Motor neuron (in vitro differentiated cells): ENCODE measurements around the gene GRIK4. TPM values are rescaled to one million over a fixed set of nuclear protein-coding genes. Genes with fewer than 3 reads are reported as not detected.

ENCODE experiments used
- ATAC-seq, 8 experiments: fragments of 200-7000 bp; cut with Tn5 transposase; replicated peaks in 6 of 8; 2 replicates each; pipeline ENCODE4 v1.8.0; 2021; ENCODE audit warnings: mild to moderate bottlenecking in 8 of 8, moderate library complexity in 8 of 8
- H3K27ac ChIP-seq, 2 donors: fragments of 250-450 bp; sonication (Bioruptor Pico); 2 replicates each; pipeline ENCODE4 v1.9.0; 2021; ENCODE audit warnings: antibody characterized with exemption in 2 of 2, mild to moderate bottlenecking in 2 of 2, moderate library complexity in 1 of 2
- H3K4me1 ChIP-seq, 2 donors: fragments of 250-450 bp; sonication (Bioruptor Pico); replicated peaks in 1 of 2; 2 replicates each; pipeline ENCODE4 v1.6.1; 2021; ENCODE audit warnings: antibody characterized with exemption in 2 of 2, mild to moderate bottlenecking in 2 of 2, moderate library complexity in 1 of 2
- H3K4me3 ChIP-seq, 5 donors: fragments of 250-450 bp; sonication (Bioruptor Pico); 2 replicates each; pipeline ENCODE4 v1.9.0; 2021; ENCODE audit warnings: antibody characterized with exemption in 5 of 5, mild to moderate bottlenecking in 5 of 5, moderate library complexity in 4 of 5
- WGBS, 10 experiments: fragments of 450-650 bp; shearing (Covaris generic); methylation state at CpG; one replicate each; pipeline ENCODE4 v1.0.0; 2022; 5-methylcytosine and 5-hydroxymethylcytosine counted together
- in situ Hi-C, 9 experiments: fragments of 400-800 bp; cut with MboI; loops; one replicate each; pipeline ENCODE4 v1.15.0; 2021; ENCODE audit warnings: low sequenced_read_pairs in 9 of 9, low pct_unique_long_range_greater_than_20kb in 2 of 9; ENCODE audit not compliant: unreplicated experiment in 9 of 9
- total RNA-seq, 8 experiments: library from RNA; unstranded; fragments of 300-600 nt; gene quantifications; 2 replicates each; pipeline versions ENCODE4 v1.2.3 to v1.2.4, GENCODE V29; 2022

The GRIK4 gene
- total RNA-seq, 8 experiments from 2014 or later, result 0.75 to 11.1 (median 1.7) TPM

GRCh38 chr11:120722524-120722923, 211.0 kb downstream of the GRIK4 start:
- Histone ChIP-seq H3K4me1 (peaks cover 0 to 6% of the 10 kb centered on the region in 2 donors), H3K4me3 (no peak overlapping the region), H3K27ac (no peak overlapping the region)
- in situ Hi-C loops, result no loop called here
- 8 to 100% (median 54%) methylated on average over 1 to 4 of the region's 6 CpGs; no CpG with 5 or more reads in 4 of the 10 experiments for WGBS, 10 experiments
- ATAC-seq, result peak in 4 of 8 experiments; percentile 37 to 88 (median 59)

GRCh38 chr11:120723751-120724150, 212.2 kb downstream of the GRIK4 start:
- in situ Hi-C loops, result no loop called here
- Histone ChIP-seq H3K4me3 (no peak overlapping the region), H3K4me1 (peaks cover 0 to 6% of the 10 kb centered on the region in 2 donors), H3K27ac (no peak overlapping the region)
- ATAC-seq, result no peak
- WGBS, 10 experiments, result 43 to 100% (median 80%) methylated on average over 1 to 4 of the region's 4 CpGs; no CpG with 5 or more reads in 1 of the 10 experiments

- H3K4me1 ChIP-seq, result no peaks in the 10 kb centered on the region
- in situ Hi-C loops, result no loop called here
- no peak overlapping the region for H3K4me3 ChIP-seq
- no peak overlapping the region for H3K27ac ChIP-seq
- no peak for ATAC-seq
Observed at GRCh38 chr11:120727752-120728151, 216.2 kb downstream of the GRIK4 start.

- no peak overlapping the region for H3K4me3 ChIP-seq
- no peak for ATAC-seq
- H3K4me1 ChIP-seq, result peaks cover 0 to 6% of the 10 kb centered on the region in 2 donors
- WGBS, 10 experiments, result 20 to 100% (median 58%) methylated on average over 1 to 4 of the region's 4 CpGs
- no peak overlapping the region for H3K27ac ChIP-seq
- in situ Hi-C loops, result no loop called here
Observed at GRCh38 chr11:120735035-120735434, 223.5 kb downstream of the GRIK4 start.

GRCh38 chr11:120738516-120739046, 227.0 kb downstream of the GRIK4 start:
- Histone ChIP-seq H3K4me1 (peaks cover 0 to 6% of the 10 kb centered on the region in 2 donors), H3K27ac (no peak overlapping the region), H3K4me3 (no peak overlapping the region)
- ATAC-seq, result no peak
- WGBS, 10 experiments, result 44 to 93% methylated on average over 3 to 9 of the region's 10 CpGs; no CpG with 5 or more reads in 8 of the 10 experiments
- in situ Hi-C loops, result no loop called here

GRCh38 chr11:120739780-120740179, 228.2 kb downstream of the GRIK4 start:
- H3K27ac ChIP-seq, result no peak overlapping the region
- no peak overlapping the region for H3K4me3 ChIP-seq
- WGBS, 10 experiments, result 40 to 100% (median 61%) methylated on average over 1 to 3 of the region's 3 CpGs; no CpG with 5 or more reads in 7 of the 10 experiments
- H3K4me1 ChIP-seq, result peaks cover 0 to 10% of the 10 kb centered on the region in 2 donors
- in situ Hi-C loops, result no loop called here
- no peak for ATAC-seq

- in situ Hi-C loops, result no loop called here
- WGBS, 10 experiments, result 50 to 80% (median 65%) methylated on average over 1 to 2 of the region's 3 CpGs; no CpG with 5 or more reads in 4 of the 10 experiments
- H3K27ac ChIP-seq, result no peak overlapping the region
- peaks cover 0 to 10% of the 10 kb centered on the region in 2 donors for H3K4me1 ChIP-seq
- H3K4me3 ChIP-seq, result no peak overlapping the region
- ATAC-seq, result peak in 6 of 8 experiments; percentile 12 to 83 (median 44)
Observed at GRCh38 chr11:120740380-120740779, 228.8 kb downstream of the GRIK4 start.

- 22 to 90% (median 62%) methylated on average over 1 to 12 of the region's 14 CpGs for WGBS, 10 experiments
- in situ Hi-C loops, result no loop called here
Observed at GRCh38 chr11:120744016-120744994, 232.8 kb downstream of the GRIK4 start.

GRCh38 chr11:120746376-120746775, 234.8 kb downstream of the GRIK4 start:
- Histone ChIP-seq H3K4me1 (peaks cover 0 to 17% of the 10 kb centered on the region in 2 donors), H3K27ac (no peak overlapping the region), H3K4me3 (no peak overlapping the region)
- ATAC-seq, result peak in 1 of 8 experiments; percentile 59
- in situ Hi-C loops, result no loop called here
- 0 to 80% (median 43%) methylated on average over 1 to 3 of the region's 3 CpGs; no CpG with 5 or more reads in 3 of the 10 experiments for WGBS, 10 experiments

More at GRCh38 chr11:120744016-120744994, 232.8 kb downstream of the GRIK4 start:
- H3K4me3 ChIP-seq, result no peak overlapping the region
- peak in 2 of 8 experiments; percentile 32 to 68 for ATAC-seq
- peaks cover 0 to 23% of the 10 kb centered on the region in 2 donors for H3K4me1 ChIP-seq
- no peak overlapping the region for H3K27ac ChIP-seq

GRCh38 chr11:120746836-120747609, 235.5 kb downstream of the GRIK4 start:
- Histone ChIP-seq H3K27ac (no peak overlapping the region), H3K4me1 (peaks cover 0 to 17% of the 10 kb centered on the region in 2 donors), H3K4me3 (no peak overlapping the region)
- ATAC-seq, result peak in 3 of 8 experiments; percentile 9 to 73 (median 42)
- in situ Hi-C loops, result no loop called here
- WGBS, 10 experiments, result 7 to 100% (median 75%) methylated on average over 1 to 8 of the region's 12 CpGs

GRCh38 chr11:120747850-120748814, 236.6 kb downstream of the GRIK4 start:
- Histone ChIP-seq H3K27ac (no peak overlapping the region), H3K4me3 (no peak overlapping the region), H3K4me1 (peaks cover 0 to 17% of the 10 kb centered on the region in 2 donors)
- in situ Hi-C loops, result no loop called here
- peak in 1 of 8 experiments; percentile 56 for ATAC-seq
- WGBS, 10 experiments, result 32 to 89% (median 68%) methylated on average over 1 to 10 of the region's 12 CpGs; no CpG with 5 or more reads in 1 of the 10 experiments

- in situ Hi-C loops, result no loop called here
- ATAC-seq, result peak in 3 of 8 experiments; percentile 7 to 80 (median 77)
- WGBS, 10 experiments, result 20 to 100% (median 70%) methylated on average over 1 to 4 of the region's 4 CpGs; no CpG with 5 or more reads in 2 of the 10 experiments
- Histone ChIP-seq H3K4me1 (peaks cover 0 to 15% of the 10 kb centered on the region in 2 donors), H3K27ac (no peak overlapping the region), H3K4me3 (no peak overlapping the region)
Observed at GRCh38 chr11:120749395-120749794, 237.8 kb downstream of the GRIK4 start.
